ENCODE data around the gene HOXB9.

Gene HOXB9

DNA sequence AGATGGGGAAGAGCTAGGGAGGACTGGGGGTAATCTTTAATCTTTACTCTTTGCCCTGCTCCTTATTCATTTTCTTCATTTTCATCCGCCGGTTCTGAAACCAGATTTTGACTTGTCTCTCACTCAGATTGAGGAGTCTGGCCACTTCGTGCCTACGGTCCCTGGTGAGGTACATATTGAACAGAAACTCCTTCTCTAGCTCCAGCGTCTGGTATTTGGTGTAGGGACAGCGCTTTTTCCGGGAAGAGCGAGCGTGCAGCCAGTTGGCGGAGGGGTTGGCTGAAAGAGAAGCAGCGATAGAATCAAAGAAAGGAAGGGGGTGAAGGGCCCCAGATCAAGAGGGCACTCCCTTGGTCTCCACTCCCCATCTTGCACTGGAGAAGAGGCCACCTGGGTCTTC lies 3.3 kb downstream of the HOXB9 start:
- no peak for DNase-seq

DNA sequence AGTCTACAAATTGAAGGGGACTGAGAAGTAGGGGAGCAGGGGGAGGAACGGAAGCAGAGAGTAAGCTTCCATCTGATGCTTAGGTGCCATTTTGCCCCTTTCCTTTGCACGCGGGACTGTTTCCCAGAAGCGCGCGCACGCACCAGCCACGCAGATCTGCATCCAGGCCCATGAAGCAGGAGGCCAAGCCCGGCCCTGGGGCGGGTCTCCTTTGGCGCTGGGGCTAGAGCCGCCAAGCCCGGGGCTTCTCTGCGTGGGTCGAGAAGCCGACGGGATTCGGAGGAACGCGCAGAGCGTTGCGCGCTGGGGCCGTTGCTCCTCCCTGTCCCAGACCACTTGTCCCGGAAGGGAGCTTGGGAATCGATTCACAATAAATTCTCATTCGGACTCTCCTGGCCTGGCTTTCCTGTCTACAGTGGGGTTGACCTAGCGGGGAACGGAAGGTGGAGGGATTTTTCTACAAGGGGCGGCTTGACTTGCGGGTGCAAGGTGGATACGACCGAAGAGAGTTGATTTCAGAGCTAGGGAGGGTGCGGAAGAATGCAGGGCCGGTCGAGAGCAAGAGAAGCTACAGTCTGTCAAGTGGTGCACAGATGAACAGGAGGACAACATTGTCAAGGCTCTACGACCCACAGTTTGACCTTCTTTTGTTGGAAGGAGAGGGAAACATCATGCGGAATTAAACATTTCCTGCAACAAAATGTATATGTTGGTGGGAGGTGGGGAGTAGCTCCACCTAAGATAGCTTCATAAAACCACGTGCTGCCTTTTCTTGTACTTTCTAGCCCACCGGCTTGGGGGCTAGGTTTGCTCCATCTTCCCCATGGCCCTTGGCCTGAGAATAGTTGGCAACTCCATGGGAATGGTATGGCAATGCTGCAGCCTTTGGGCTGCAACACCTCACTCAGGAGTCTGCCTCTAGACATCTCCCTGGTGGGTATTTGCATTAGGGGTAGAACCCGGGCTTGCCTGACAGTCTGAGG lies 4.5 kb downstream of the HOXB9 start:
- no peak for DNase-seq

DNA sequence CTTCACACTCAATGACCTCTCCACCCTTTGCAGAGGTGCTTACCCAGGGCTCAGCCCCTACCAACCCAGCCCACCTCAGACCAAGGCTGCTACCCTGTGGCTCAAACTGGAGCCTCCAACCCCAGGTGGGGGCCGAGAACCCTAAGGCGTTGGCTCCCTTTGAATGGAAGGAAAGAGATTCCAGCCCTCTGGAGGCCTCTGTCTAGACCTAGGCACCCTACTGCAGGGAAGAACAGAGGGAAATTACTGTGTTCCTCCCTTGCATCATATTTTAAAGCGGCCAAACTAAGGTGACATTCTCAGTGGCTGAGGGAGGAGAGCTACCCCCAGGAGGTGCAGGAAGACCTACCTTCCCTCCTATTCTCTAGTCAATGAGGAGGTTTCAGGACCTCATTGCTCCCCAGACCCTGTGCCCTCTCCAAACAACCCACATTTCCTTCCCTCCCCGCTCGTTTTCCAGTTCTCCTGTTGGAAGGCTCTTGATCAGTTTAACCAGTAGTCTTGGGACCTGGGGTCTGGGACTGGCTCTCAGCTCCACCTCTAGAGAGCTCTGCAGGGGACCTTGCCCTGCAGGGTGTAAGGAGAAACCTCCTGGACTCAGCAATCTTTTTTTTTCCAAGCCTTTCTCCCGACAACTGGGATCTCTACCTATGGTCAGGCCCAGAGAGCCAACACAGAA lies 5.6 kb downstream of the HOXB9 start:
- no peak for DNase-seq

DNA sequence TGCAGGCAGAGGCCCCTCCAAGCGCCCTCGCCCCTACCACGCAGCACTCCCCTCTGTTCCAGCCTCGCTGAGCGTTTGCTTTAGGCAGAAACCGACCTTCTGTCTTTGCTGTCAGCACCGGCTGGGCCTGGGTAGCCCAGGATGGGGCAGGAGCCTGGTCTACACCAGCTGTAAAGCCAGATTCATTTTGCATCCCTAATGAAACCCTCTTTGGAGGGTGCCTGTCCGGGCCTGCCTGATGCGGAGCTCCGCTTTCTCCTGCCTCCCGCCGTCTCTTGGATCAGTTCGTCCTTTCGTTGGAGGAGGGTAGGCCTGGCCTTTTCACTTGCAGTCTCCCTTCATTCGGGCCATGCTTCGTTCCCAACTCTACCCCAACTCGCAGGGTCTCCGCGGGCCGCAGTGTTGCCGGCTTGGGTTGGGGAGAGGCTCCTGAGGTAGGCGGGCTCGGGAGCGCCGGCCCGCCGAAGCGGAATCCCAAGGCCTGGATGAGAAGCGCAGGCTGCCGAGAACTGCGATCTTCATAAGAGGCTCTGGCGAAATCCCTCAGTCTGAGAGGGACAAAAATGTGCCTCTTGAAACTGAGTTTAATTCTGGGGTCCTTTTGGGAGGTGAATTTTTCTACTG lies 6.2 kb downstream of the HOXB9 start:
- DNase-seq, result no peak

DNA sequence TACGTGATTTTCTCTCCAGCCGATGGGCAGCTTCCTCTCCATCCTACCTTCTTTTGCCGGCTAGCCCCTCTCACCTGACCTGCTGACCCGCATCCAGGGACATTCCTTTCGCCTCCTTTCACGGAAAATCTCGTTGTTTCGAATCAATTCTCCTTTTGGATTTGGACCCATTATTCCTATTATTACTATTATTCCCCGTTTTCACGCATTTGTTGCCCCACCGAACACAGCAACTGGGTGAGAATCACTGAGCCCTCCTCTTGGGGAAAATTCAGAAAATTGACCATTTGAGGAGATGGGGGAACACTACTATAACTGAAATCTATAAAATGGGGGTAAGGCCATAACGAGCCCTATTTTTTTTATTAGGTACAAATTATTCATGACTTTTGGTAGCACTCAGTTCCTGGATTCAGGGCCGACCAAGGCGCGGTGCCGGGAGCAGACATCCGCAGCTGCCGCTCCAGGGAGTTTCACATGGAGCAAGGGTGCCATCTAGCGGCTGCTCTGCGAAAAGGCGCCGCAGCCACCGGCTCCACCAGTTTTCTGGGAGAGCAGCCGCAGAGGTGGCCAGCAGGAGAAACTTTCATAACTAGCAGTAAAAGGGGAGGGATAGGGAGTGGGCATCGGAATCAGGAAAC lies 7.8 kb downstream of the HOXB9 start:
- peak; percentile 93 for DNase-seq

DNA sequence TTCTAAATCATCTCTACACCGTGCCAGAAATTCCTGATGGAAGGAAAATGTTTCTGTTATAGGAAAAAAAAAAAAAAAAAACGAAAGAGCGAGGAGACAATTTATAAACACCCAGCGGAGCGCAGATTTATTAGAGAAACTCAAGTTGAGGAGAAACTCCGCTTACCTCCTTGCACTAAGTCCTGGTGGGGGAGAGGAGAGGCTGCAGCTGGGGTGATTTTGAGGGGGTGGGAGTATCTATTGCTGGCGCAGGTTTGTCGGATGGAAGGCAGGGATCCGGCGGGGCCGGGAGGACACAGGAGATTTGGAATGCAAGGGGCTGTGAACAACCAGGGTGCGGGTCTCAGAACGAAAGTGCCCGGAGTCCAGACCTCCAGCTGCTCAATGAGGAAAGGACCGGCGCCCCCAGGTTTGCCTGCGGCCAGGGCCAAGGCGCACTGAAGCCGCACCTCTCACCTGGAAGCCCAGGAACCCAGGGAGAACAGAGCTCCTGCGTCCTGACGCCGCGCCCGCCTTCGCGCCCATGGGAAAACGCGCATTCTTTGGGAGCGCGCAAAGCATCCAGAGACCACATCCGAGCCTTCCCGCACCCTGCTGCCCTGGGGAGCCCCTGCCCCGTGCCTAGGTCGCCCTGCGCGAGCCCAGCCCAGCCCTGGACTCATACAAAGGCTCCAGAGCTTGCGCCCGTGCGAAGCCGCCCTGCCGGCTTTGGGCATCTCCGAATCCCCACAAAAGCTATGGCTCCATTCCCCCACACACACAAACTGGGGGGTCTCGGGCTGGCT lies 8.5 kb downstream of the HOXB9 start:
- no peak for DNase-seq

- DNase-seq, result no peak
Measured at GRCh38 chr17:48616717-48617470, 9.3 kb downstream of the HOXB9 start.

DNA sequence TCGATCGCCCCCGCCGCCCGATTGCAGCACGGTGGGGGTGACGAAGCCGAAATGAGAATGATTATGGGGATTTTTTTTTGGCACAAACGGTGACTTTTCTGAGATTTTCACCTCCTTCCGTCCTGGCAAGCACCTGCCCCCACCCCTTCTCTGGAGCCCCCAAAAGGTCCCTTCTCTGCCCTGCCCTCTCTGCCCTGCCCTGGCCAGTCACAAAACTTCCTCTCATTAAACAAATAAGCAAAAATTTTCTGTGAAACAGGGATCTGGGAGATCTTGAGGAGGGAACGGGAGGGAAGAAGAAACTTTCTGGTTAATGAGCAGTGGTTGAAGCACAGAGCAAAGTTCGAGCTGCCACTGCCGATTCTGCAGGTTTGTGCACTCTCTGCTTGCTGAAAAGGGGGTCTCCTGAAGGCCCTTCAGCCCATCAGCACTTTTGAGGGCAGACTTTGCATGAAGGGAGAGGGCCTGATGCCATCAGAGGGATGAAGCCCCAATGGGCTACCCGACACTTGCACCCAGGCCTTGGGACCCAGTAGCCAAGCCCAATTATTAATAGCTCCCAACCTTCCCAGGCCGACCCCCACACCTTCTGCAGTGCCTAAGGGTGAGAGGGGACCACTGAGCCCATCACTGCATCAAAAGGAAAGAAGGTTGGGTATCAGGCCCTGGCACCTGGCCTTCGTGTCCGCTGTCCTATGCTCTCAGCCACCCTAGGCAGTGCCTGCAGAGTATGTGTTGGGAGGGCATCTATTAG lies 10.0 kb downstream of the HOXB9 start:
- DNase-seq, result no peak

GRCh38 chr17:48615047-48615962 lies 10.9 kb downstream of the HOXB9 start, which contains the start of gene HOXB8:
TSS of gene HOXB8 (minus strand) at chr17:48615292. CDS start at chr17:48614704, 588 bp downstream.
- peak; percentile 75 for DNase-seq

- DNase-seq, result no peak
Measured at GRCh38 chr17:48613862-48614694, 12.1 kb downstream of the HOXB9 start.

DNA sequence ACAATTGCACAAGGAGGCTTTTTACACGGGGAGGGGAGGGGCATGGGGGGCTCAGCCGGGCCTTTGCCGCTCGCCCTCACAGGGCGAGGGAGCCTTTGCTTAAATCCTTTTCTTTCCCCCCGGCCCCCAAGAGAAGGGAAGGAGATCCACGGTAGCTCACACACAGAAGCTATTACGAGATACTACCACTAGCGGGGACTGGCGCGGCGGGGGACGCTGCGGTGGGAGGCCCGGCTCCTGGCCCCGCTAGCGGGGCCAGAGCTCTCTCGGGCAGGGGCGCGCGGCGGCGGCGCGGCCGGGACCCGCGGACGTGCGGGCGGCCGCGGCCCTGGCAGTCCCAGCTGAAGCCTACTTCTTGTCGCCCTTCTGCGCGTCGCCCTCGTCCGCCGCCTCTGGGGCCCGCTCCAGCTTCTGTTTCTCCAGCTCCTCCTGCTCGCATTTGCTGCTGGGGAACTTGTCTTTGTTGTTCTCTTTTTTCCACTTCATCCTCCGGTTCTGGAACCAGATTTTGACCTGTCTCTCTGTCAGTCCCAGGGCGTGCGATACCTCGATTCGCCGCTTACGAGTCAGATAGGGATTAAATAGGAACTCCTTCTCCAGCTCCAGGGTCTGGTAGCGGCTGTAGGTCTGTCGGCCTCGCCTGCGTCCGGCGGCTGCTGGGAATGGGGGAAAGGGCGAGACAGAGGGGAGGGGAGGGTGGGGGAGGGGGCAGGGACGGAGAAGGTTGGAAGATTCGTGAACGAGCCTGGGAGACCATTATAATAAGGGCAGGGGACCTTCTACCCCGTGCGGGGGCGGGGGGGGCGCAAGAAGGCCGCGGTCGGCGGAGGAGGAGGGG lies 13.1 kb downstream of the HOXB9 start:
- peak; percentile 62 for DNase-seq

DNA sequence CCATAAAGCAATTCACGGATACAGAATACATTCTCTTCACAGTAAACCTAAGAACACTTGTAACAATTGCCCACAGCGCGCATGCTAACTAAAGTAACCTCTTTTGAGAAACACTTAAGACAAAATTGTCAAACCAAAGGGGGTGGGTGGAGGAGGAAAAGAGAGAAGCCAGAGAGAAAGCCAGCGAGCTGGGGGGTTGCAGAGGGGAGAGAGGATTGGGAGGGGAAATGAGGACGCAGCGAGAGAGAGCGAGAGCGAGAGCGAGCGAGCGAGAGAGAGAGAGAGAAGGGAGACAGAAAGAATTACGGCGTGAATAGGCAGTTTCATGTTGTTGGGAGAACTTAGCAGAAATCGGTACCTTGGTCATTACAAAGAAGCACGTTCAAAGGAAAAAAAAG lies 13.7 kb downstream of the HOXB9 start:
- DNase-seq, result peak; percentile 67

- DNase-seq, result peak; percentile 92
Measured at GRCh38 chr17:48611681-48612455, 14.3 kb downstream of the HOXB9 start.

GRCh38 chr17:48611213-48611612 lies 14.9 kb downstream of the HOXB9 start:
- DNase-seq, result no peak

DNA sequence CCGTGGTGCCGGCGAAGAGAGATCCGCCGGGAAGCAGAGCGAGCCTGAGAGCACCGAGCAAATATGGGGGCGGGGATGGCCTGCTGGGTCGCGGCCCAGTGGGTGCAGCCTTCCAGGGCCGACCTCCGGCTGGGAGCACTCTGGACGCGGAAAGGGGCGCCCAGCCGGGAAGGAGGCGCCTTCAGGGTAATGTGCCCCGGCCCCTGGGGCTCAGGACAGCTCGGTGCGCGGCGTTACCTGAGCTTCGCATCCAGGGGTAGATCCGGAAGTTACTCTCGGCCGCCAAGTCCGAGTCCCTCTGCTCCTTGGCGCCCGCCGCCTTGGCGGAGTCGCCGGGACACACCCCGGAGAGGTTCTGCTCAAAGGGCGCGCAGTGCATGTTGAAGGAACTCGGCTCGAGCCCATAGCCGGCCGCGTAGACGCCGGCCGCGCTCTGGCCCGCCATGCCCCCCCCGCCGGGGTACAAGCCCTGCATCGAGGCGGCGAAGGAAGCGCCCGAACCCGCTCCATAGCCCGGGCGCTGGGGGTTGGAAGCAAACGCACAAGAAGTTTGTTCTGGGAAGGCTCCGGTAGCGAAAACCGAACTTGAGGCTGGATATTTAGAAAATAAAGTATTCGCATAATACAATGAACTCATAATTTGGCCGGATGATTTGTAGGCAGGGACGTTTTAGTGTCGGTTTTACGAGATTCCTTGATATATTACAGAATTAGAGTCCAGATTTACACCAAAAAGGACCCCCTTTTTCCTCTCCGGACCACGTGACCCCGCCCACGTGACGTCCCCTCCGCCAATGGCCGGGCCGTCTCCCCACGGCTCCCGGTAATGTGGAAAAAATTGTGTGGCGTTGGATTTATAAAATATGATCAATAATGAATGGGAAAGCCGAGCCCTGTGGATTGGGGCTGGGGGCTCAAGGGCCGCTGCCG lies 15.6 kb downstream of the HOXB9 start, which contains the start of gene HOXB7:
HOXB7 (minus strand) TSS at position 736 of the 930 bp plus-strand sequence; CDS start at position 637, 99 bp downstream.
- peak; percentile 87 for DNase-seq

Data from NCI-H774 (cell line).